Measurements from ENCODE around the gene TRIM14.

GRCh38 chr9:98117984-98118639 lies 910 bp downstream of the TRIM14 start:
- TF ChIP-seq CTCF (IDR thresholded peaks at IDR 0.05) (no peak), POLR2A (IDR thresholded peaks at IDR 0.05) (no peak)
